Osteoblast (primary cell): Measurements from ENCODE around the gene AGBL4. TPM values are rescaled to one million over a fixed set of nuclear protein-coding genes. Genes with fewer than 3 reads are reported as not detected.

ENCODE experiments used
- DNase-seq: peaks from one replicate; pipeline ENCODE4 v3.0.0; 2011; ENCODE audit warnings: low spot score, mixed read lengths; ENCODE audit not compliant: insufficient read length; ENCODE audit errors: missing footprints
- H2AFZ ChIP-seq: 2 replicates; pipeline ENCODE4 v1.6.0; 2011; ENCODE audit warnings: mild to moderate bottlenecking, low read length
- H3K27ac ChIP-seq: 2 replicates; pipeline ENCODE4 v1.5.1; 2011; ENCODE audit warnings: mild to moderate bottlenecking, low read depth, low read length, moderate library complexity
- H3K27me3 ChIP-seq: 2 replicates; pipeline ENCODE4 v1.6.0; 2012; ENCODE audit warnings: mild to moderate bottlenecking, control low read depth, inconsistent platforms, low read length, moderate library complexity; ENCODE audit not compliant: insufficient read depth
- H3K36me3 ChIP-seq: 2 replicates; pipeline ENCODE4 v1.5.1; 2011; ENCODE audit warnings: mild to moderate bottlenecking, low read length, control low read depth, moderate library complexity; ENCODE audit not compliant: insufficient read depth
- H3K4me1 ChIP-seq: 2 replicates; pipeline ENCODE4 v1.5.1; 2011; ENCODE audit warnings: mild to moderate bottlenecking, low read length, control low read depth, moderate library complexity; ENCODE audit not compliant: insufficient read depth
- H3K4me2 ChIP-seq: 2 replicates; pipeline ENCODE4 v1.6.0; 2011; ENCODE audit warnings: mild to moderate bottlenecking, low read length; ENCODE audit not compliant: insufficient read depth
- H3K4me3 ChIP-seq: fragments of 200-600 bp; sonication (generic); 3 replicates; pipeline ENCODE4 v1.5.1; 2012; ENCODE audit warnings: mild to moderate bottlenecking, low read length, inconsistent platforms; ENCODE audit not compliant: insufficient read depth
- H3K79me2 ChIP-seq: 2 replicates; pipeline ENCODE4 v1.6.0; 2012; ENCODE audit warnings: mild to moderate bottlenecking, low read length, control low read depth, inconsistent platforms; ENCODE audit not compliant: insufficient read depth
- H3K9me3 ChIP-seq: 2 replicates; pipeline ENCODE4 v1.5.1; 2011; ENCODE audit warnings: low read depth, low read length, control low read depth
- H4K20me1 ChIP-seq: 2 replicates; pipeline ENCODE4 v1.6.0; 2012; ENCODE audit warnings: mild to moderate bottlenecking, low read length, control low read depth; ENCODE audit not compliant: insufficient read depth
- total RNA-seq: library from RNA; depleted of rRNA; stranded (reverse); fragments of >200 nt; gene quantifications from 2 replicates; pipeline ENCODE4 v1.2.3, GENCODE V29; 2012
- TF ChIP-seq, protein P1 (sequence below): IDR thresholded peaks from 2 replicates; pipeline ENCODE4 v1.5.1; 2011; ENCODE audit warnings: mild to moderate bottlenecking, low read depth, low read length, moderate library complexity; ENCODE audit errors: extremely low read depth

AGBL4 gene
- total RNA-seq, 1 donor, result not detected

DNA sequence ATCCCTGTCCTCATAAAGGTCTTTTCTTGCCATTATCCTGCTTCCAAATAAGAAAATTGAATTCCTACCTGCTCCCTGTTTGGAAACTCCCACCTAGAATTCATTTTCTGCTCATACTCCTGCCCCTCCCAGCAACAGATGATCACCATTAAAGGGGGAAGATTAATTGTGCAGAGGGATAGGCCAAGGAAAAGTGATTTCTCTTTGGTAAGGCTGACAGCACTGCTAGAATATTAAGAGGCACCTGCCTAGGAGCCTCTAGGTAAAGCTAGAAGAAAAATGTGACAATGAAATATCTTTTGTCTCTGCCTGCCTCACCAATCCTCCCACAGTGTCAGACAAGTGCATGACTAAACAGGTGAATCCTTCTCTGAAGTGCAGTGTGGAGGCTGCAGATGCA lies 1474.8 kb downstream of the AGBL4 start:
- Histone ChIP-seq H3K27me3 (no peaks in the 10 kb centered on the region), H3K4me1 (no peaks in the 10 kb centered on the region), H3K4me3 (no peak overlapping the region), H3K36me3 (no peaks in the 10 kb centered on the region), H3K79me2 (no peaks in the 10 kb centered on the region), H3K4me2 (no peak overlapping the region), H2AFZ (no peak overlapping the region), H3K27ac (no peak overlapping the region), H3K9me3 (no peaks in the 10 kb centered on the region), H4K20me1 (no peaks in the 10 kb centered on the region)
- TF ChIP-seq, protein P1, sequence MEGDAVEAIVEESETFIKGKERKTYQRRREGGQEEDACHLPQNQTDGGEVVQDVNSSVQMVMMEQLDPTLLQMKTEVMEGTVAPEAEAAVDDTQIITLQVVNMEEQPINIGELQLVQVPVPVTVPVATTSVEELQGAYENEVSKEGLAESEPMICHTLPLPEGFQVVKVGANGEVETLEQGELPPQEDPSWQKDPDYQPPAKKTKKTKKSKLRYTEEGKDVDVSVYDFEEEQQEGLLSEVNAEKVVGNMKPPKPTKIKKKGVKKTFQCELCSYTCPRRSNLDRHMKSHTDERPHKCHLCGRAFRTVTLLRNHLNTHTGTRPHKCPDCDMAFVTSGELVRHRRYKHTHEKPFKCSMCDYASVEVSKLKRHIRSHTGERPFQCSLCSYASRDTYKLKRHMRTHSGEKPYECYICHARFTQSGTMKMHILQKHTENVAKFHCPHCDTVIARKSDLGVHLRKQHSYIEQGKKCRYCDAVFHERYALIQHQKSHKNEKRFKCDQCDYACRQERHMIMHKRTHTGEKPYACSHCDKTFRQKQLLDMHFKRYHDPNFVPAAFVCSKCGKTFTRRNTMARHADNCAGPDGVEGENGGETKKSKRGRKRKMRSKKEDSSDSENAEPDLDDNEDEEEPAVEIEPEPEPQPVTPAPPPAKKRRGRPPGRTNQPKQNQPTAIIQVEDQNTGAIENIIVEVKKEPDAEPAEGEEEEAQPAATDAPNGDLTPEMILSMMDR, result no peak
- no peak for DNase-seq

DNA sequence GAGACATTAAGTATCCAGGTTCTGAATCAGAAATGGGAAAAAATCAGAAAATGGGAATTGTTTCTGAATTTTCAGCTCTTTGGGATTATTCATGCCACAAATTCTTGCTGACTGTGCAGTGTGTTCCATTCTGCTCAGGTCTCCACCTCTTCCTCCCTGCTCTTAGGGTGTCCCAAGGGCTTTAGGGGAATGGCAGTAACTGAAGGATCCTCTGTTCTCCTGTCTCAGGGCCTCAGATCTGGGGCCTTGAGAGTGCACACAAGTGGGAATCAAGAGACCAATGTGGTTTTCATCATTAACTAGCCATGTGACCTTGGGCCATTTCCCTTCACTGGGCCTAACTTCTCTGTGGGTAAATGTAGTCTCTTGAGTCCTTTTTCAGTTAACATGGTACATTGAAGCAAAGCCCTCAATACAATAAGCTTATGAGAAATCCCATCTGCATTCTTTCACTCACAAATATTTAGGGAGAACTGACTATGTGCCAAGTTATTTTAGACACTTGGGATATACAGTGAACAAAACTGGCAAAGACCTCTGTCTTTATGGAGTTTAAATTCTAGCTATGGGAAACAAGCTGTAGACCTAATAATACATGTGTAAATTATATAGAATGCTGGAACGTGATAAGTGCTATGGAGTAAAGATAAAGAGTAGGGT lies 1476.1 kb downstream of the AGBL4 start:
- TF ChIP-seq, protein P1, result no peak
- DNase-seq, result no peak
- Histone ChIP-seq H3K79me2 (no peaks in the 10 kb centered on the region), H3K9me3 (no peaks in the 10 kb centered on the region), H3K36me3 (no peaks in the 10 kb centered on the region), H2AFZ (no peak overlapping the region), H4K20me1 (no peaks in the 10 kb centered on the region), H3K4me3 (no peak overlapping the region), H3K27me3 (no peaks in the 10 kb centered on the region), H3K27ac (no peak overlapping the region), H3K4me1 (no peaks in the 10 kb centered on the region), H3K4me2 (no peak overlapping the region)

DNA sequence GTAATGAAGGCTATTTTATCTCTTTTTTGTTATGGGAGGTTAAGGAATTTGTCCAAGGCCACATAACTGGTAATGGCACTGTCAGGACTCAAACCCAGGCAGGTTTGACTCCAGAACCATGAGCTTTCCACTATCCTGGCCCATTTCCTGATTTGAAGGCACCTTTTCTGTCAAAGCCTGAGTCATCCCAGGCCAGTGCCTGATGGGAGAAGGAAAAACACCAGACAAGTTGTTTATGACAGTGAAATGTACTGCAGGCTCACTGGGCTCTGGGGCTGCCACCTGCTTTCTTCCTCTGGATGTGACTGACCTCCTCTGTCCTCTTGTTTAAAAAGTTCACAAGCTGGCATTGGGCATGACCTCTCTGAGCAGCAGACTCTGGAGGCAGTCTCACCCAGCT lies 1479.9 kb downstream of the AGBL4 start:
- TF ChIP-seq, protein P1, result no peak
- no peaks in the 10 kb centered on the region for H3K4me1 ChIP-seq
- no peaks in the 10 kb centered on the region for H3K9me3 ChIP-seq
- H3K36me3 ChIP-seq, result no peaks in the 10 kb centered on the region
- H3K79me2 ChIP-seq, result no peaks in the 10 kb centered on the region
- DNase-seq, result no peak
- H3K27me3 ChIP-seq, result no peaks in the 10 kb centered on the region
- no peak overlapping the region for H3K4me3 ChIP-seq
- no peak overlapping the region for H3K4me2 ChIP-seq
- H2AFZ ChIP-seq, result no peak overlapping the region
- H4K20me1 ChIP-seq, result no peaks in the 10 kb centered on the region
- no peak overlapping the region for H3K27ac ChIP-seq

DNA sequence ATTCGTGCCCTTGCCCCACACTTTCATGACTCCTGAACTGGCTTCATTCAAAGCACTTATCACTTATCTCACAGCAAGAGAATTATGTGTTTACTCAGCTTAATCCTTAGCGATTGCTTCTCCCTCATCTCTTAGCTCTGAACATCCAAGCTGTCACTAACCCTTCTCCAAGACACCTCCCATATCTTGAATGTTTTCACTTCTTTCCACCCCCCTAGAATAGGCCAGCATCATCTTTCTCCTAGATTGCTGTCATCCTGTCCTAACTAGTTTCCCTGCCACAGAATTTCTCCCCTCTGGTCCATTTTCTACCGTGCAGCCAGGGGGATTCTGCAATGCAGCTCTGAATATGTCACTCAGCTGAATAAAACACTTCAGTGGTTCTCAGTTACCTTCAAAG lies 1483.2 kb downstream of the AGBL4 start:
- Histone ChIP-seq H3K36me3 (no peaks in the 10 kb centered on the region), H3K79me2 (no peaks in the 10 kb centered on the region), H3K4me3 (no peak overlapping the region), H3K4me1 (no peaks in the 10 kb centered on the region), H4K20me1 (no peaks in the 10 kb centered on the region), H3K27me3 (no peaks in the 10 kb centered on the region), H3K4me2 (no peak overlapping the region), H2AFZ (no peak overlapping the region), H3K27ac (no peak overlapping the region), H3K9me3 (no peaks in the 10 kb centered on the region)
- TF ChIP-seq, protein P1, result no peak
- no peak for DNase-seq
